ENCODE results near the gene EBP.

Gene EBP

GRCh38 chrX:48480583-48480982, 41.0 kb upstream of the EBP start:
- no peak for TF ChIP-seq CTCF (IDR thresholded peaks at IDR 0.05; ENCODE audit: insufficient read depth, low read depth, low read length, missing control alignments)
- no peak overlapping the region for H3K4me3 ChIP-seq (ENCODE audit: low read depth, low read length)
- DNase-seq (ENCODE audit: low read depth), result no peak

- no peak overlapping the region for H3K4me3 ChIP-seq (ENCODE audit: low read depth, low read length)
- no peak for TF ChIP-seq CTCF (IDR thresholded peaks at IDR 0.05; ENCODE audit: insufficient read depth, low read depth, low read length, missing control alignments)
- no peak for DNase-seq (ENCODE audit: low read depth)
These were observed 39.1 kb upstream of the EBP start for GRCh38 chrX:48482526-48482925.

- no peak overlapping the region for H3K4me3 ChIP-seq (ENCODE audit: low read depth, low read length)
- TF ChIP-seq CTCF (IDR thresholded peaks at IDR 0.05; ENCODE audit: insufficient read depth, low read depth, low read length, missing control alignments), result no peak
- DNase-seq (ENCODE audit: low read depth), result no peak
These were observed 34.2 kb upstream of the EBP start for GRCh38 chrX:48487362-48487798.

GRCh38 chrX:48488034-48488433, 33.6 kb upstream of the EBP start:
- H3K4me3 ChIP-seq (ENCODE audit: low read depth, low read length), result no peak overlapping the region
- DNase-seq (ENCODE audit: low read depth), result no peak
- TF ChIP-seq CTCF (IDR thresholded peaks at IDR 0.05; ENCODE audit: insufficient read depth, low read depth, low read length, missing control alignments), result no peak

GRCh38 chrX:48489296-48489695, 32.3 kb upstream of the EBP start:
- no peak for DNase-seq (ENCODE audit: low read depth)
- no peak for TF ChIP-seq CTCF (IDR thresholded peaks at IDR 0.05; ENCODE audit: insufficient read depth, low read depth, low read length, missing control alignments)
- no peak overlapping the region for H3K4me3 ChIP-seq (ENCODE audit: low read depth, low read length)

GRCh38 chrX:48489892-48490291, 31.7 kb upstream of the EBP start:
- H3K4me3 ChIP-seq (ENCODE audit: low read depth, low read length), result no peak overlapping the region
- DNase-seq (ENCODE audit: low read depth), result no peak
- no peak for TF ChIP-seq CTCF (IDR thresholded peaks at IDR 0.05; ENCODE audit: insufficient read depth, low read depth, low read length, missing control alignments)

- no peak for TF ChIP-seq CTCF (IDR thresholded peaks at IDR 0.05; ENCODE audit: insufficient read depth, low read depth, low read length, missing control alignments)
- no peak for DNase-seq (ENCODE audit: low read depth)
- H3K4me3 ChIP-seq (ENCODE audit: low read depth, low read length), result no peak overlapping the region
These were observed 30.9 kb upstream of the EBP start for GRCh38 chrX:48490661-48491060.

Data from GM12865 (cell line).